22Rv1 (cell line): ENCODE measurements around the gene RNF32.

Experiments used
- ZFX ChIP-seq: fragments of 450-650 bp; IDR thresholded peaks from 2 replicates; pipeline ENCODE4 v1.6.1; 2017; ENCODE audit warnings: antibody characterized with exemption, borderline replicate concordance
- TF ChIP-seq, protein P1 (sequence below): fragments of 450-650 bp; IDR thresholded peaks from 2 replicates; pipeline ENCODE4 v1.5.1; 2017; ENCODE audit warnings: mild to moderate bottlenecking

DNA sequence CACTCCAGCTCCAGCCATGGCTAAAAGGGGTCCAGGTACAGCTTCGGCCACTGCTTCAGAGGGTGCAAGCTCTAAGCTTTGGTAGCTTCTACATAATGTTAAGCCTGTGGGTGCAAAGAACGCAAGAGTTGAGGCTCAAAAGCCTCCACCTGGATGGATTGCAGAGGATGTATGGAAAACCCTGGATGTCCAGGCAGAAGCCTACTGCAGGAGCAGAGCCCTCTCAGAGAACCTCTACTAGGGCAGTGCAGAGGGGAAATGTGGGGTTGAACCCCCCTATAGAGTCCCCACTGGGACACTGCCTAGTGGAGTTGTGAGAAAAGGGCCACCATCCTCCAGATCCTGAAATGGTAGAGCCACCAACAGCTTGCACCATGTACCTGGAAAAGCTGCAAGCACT, 10.7 kb upstream of the RNF32 start:
- TF ChIP-seq, protein P1, sequence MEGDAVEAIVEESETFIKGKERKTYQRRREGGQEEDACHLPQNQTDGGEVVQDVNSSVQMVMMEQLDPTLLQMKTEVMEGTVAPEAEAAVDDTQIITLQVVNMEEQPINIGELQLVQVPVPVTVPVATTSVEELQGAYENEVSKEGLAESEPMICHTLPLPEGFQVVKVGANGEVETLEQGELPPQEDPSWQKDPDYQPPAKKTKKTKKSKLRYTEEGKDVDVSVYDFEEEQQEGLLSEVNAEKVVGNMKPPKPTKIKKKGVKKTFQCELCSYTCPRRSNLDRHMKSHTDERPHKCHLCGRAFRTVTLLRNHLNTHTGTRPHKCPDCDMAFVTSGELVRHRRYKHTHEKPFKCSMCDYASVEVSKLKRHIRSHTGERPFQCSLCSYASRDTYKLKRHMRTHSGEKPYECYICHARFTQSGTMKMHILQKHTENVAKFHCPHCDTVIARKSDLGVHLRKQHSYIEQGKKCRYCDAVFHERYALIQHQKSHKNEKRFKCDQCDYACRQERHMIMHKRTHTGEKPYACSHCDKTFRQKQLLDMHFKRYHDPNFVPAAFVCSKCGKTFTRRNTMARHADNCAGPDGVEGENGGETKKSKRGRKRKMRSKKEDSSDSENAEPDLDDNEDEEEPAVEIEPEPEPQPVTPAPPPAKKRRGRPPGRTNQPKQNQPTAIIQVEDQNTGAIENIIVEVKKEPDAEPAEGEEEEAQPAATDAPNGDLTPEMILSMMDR = no peak
- no peak for TF ChIP-seq ZFX
